H1 (cell line): ENCODE measurements around the gene MT1G. TPM values are rescaled to one million over a fixed set of nuclear protein-coding genes. Genes with fewer than 3 reads are reported as not detected.

ENCODE experiments used
- CTCF ChIA-PET: fragments of 300-600 bp; sonication (Branson Sonifier 250); formaldehyde crosslinking; loops from one replicate; lab custom pipeline; 2021; ENCODE audit not compliant: partially characterized antibody; lab: Charles Lee
- POLR2A ChIA-PET: fragments of 300-600 bp; sonication (Branson Sonifier 250); formaldehyde crosslinking; loops from one replicate; lab custom pipeline; 2021; ENCODE audit warnings: inconsistent platforms; ENCODE audit not compliant: partially characterized antibody; lab: Charles Lee
- DNase-seq, 2 experiments: peaks; one replicate each; pipeline versions ENCODE4 v3.0.0 to v3.0.0-alpha.2; 2010 to 2022; ENCODE audit warnings: low spot score in 2 of 2, low read depth in 1 of 2, mixed read lengths in 1 of 2
- FAIRE-seq: peaks from 2 replicates; lab custom pipeline; 2011; peaks lifted over from hg19 to GRCh38; lab: Jason Lieb, UNC
- H2AFZ ChIP-seq: 2 replicates; pipeline ENCODE4 v1.8.1; 2012; ENCODE audit warnings: low read length, inconsistent platforms
- H2AK5ac ChIP-seq: 2 replicates; pipeline ENCODE4 v1.6.1; 2013; ENCODE audit warnings: low read depth, low read length
- H2BK120ac ChIP-seq: replicated peaks from 2 replicates; pipeline ENCODE3; 2013; ENCODE audit warnings: low read depth, low read length, inconsistent platforms
- H2BK12ac ChIP-seq: 2 replicates; pipeline ENCODE4 v1.6.1; 2013; ENCODE audit warnings: low read depth, low read length
- H2BK15ac ChIP-seq: 2 replicates; pipeline ENCODE4 v1.6.1; 2013; ENCODE audit warnings: low read length
- H2BK20ac ChIP-seq: 2 replicates; pipeline ENCODE4 v1.6.1; 2013; ENCODE audit warnings: low read length
- H2BK5ac ChIP-seq: 2 replicates; pipeline ENCODE4 v1.6.1; 2013; ENCODE audit warnings: low read depth, low read length
- H3K14ac ChIP-seq: 2 replicates; pipeline ENCODE4 v1.6.1; 2013; ENCODE audit warnings: inconsistent platforms; ENCODE audit not compliant: insufficient read length
- H3K18ac ChIP-seq: 2 replicates; pipeline ENCODE4 v1.6.1; 2013; ENCODE audit warnings: low read length; ENCODE audit errors: extremely low read depth
- H3K23ac ChIP-seq: 2 replicates; pipeline ENCODE4 v1.6.1; 2013; ENCODE audit warnings: inconsistent platforms; ENCODE audit not compliant: insufficient read length
- H3K23me2 ChIP-seq: 2 replicates; pipeline ENCODE4 v1.6.1; 2013; ENCODE audit warnings: low read depth, low read length
- H3K27ac ChIP-seq: 2 replicates; pipeline ENCODE4 v1.6.1; 2011; ENCODE audit warnings: low read depth, low read length, inconsistent platforms
- H3K27me3 ChIP-seq, 4 experiments: replicated peaks in 1 of 4; 1 replicate in 1 of 4; 2 replicates in 3 of 4; pipeline versions ENCODE4 v1.6.1 to v1.8.1; 2011 to 2013; ENCODE audit warnings: low read length in 3 of 4, mild to moderate bottlenecking in 3 of 4, inconsistent platforms in 2 of 4, mixed read lengths in 2 of 4, moderate library complexity in 1 of 4; ENCODE audit not compliant: control insufficient read depth in 3 of 4, insufficient read depth in 3 of 4; ENCODE audit errors: extremely low read depth in 1 of 4
- H3K36me3 ChIP-seq, 4 experiments: 2 replicates each; pipeline versions ENCODE4 v1.6.1 to v1.8.1; 2011 to 2013; ENCODE audit warnings: mild to moderate bottlenecking in 4 of 4, low read length in 3 of 4, moderate library complexity in 2 of 4, control low read depth in 1 of 4, inconsistent platforms in 1 of 4; ENCODE audit not compliant: insufficient read depth in 4 of 4, control insufficient read depth in 2 of 4
- H3K4ac ChIP-seq: replicated peaks from 2 replicates; pipeline ENCODE3; 2013; ENCODE audit warnings: low read length, low read depth, mixed read lengths, inconsistent platforms; ENCODE audit not compliant: insufficient read length
- H3K4me1 ChIP-seq, 4 experiments: replicated peaks in 1 of 4; 1 replicate in 1 of 4; 2 replicates in 3 of 4; pipeline versions ENCODE4 v1.6.1 to v1.8.1; 2011 to 2013; ENCODE audit warnings: low read length in 3 of 4, inconsistent platforms in 2 of 4, mixed read lengths in 1 of 4; ENCODE audit not compliant: insufficient read depth in 4 of 4, control insufficient read depth in 3 of 4
- H3K4me2 ChIP-seq, 2 experiments: 2 replicates each; pipeline versions ENCODE4 v1.6.1 to v1.8.1; 2011 to 2013; ENCODE audit warnings: low read depth in 2 of 2, low read length in 2 of 2, control low read depth in 1 of 2, inconsistent platforms in 1 of 2, mild to moderate bottlenecking in 1 of 2; ENCODE audit not compliant: insufficient read depth in 1 of 2
- H3K4me3 ChIP-seq, 4 experiments: fragments of 200-600, 300-600 bp in 1 of 4; sonication (generic), shearing (Covaris generic), sonication (Bioruptor Twin) in 1 of 4; 2 replicates each; pipeline versions ENCODE4 v1.5.1 to v1.8.1; 2011 to 2016; ENCODE audit warnings: low read length in 4 of 4, low read depth in 3 of 4, control low read depth in 2 of 4, inconsistent platforms in 2 of 4, mild to moderate bottlenecking in 2 of 4, mixed read lengths in 1 of 4, moderate library complexity in 1 of 4; ENCODE audit not compliant: insufficient read depth in 2 of 4; ENCODE audit errors: extremely low read depth in 1 of 4
- H3K56ac ChIP-seq: replicated peaks from 2 replicates; pipeline ENCODE3; 2013; ENCODE audit warnings: low read depth, mild to moderate bottlenecking, mixed read lengths, low read length, inconsistent platforms; ENCODE audit not compliant: insufficient read length
- H3K79me1 ChIP-seq: 2 replicates; pipeline ENCODE4 v1.6.1; 2013; ENCODE audit warnings: low read depth, low read length, control low read depth
- H3K79me2 ChIP-seq, 2 experiments: 2 replicates each; pipeline versions ENCODE4 v1.6.1 to v1.8.1; 2012 to 2013; ENCODE audit warnings: low read length in 2 of 2, mild to moderate bottlenecking in 2 of 2, inconsistent platforms in 1 of 2; ENCODE audit not compliant: insufficient read depth in 2 of 2, control insufficient read depth in 1 of 2
- H3K9ac ChIP-seq, 4 experiments: replicated peaks in 1 of 4; 1 replicate in 1 of 4; 2 replicates in 3 of 4; pipeline versions ENCODE4 v1.6.1 to v1.8.1; 2011 to 2013; ENCODE audit warnings: low read depth in 3 of 4, low read length in 3 of 4, control low read depth in 2 of 4, mild to moderate bottlenecking in 2 of 4, moderate library complexity in 2 of 4, inconsistent platforms in 1 of 4; ENCODE audit errors: extremely low read depth in 1 of 4
- H3K9me3 ChIP-seq, 2 experiments: 2 replicates each; pipeline versions ENCODE4 v1.6.1 to v1.8.1; 2012 to 2013; ENCODE audit warnings: mild to moderate bottlenecking in 2 of 2, moderate library complexity in 2 of 2, control low read depth in 1 of 2, inconsistent platforms in 1 of 2, low read depth in 1 of 2, low read length in 1 of 2, mixed read lengths in 1 of 2; ENCODE audit not compliant: insufficient read depth in 2 of 2
- H4K20me1 ChIP-seq, 2 experiments: replicated peaks in 1 of 2; 2 replicates each; pipeline versions ENCODE3 to v1.8.1; 2011 to 2013; ENCODE audit warnings: inconsistent platforms in 2 of 2, low read length in 2 of 2, mild to moderate bottlenecking in 1 of 2; ENCODE audit not compliant: insufficient read depth in 2 of 2, control insufficient read depth in 1 of 2
- H4K5ac ChIP-seq: 2 replicates; pipeline ENCODE4 v1.6.1; 2013; ENCODE audit warnings: low read length, low read depth, mixed read lengths, inconsistent platforms; ENCODE audit not compliant: insufficient read length
- H4K8ac ChIP-seq: 2 replicates; pipeline ENCODE4 v1.8.0; 2013; ENCODE audit warnings: mild to moderate bottlenecking, moderate library complexity, low read length, inconsistent platforms; ENCODE audit not compliant: insufficient read depth; ENCODE audit errors: extremely low read depth
- H4K91ac ChIP-seq: replicated peaks from 2 replicates; pipeline ENCODE3; 2013; ENCODE audit warnings: low read length, mixed read lengths, inconsistent platforms; ENCODE audit not compliant: insufficient read length
- CBX5 ChIP-seq: fragments of 300-800, 300-1000 bp; sonication (generic); IDR thresholded peaks from 2 replicates; pipeline ENCODE4 v1.7.1; 2016; ENCODE audit warnings: antibody characterized with exemption, low read length, low read depth
- CREB1 ChIP-seq: IDR thresholded peaks from 2 replicates; pipeline ENCODE4 v1.6.1; 2012; ENCODE audit warnings: inconsistent platforms
- HDAC2 ChIP-seq, 2 experiments: fragments of 300-600 bp in 1 of 2; sonication (generic) in 1 of 2; IDR thresholded peaks; 2 replicates each; pipeline ENCODE4 v1.6.1; 2011 to 2012; ENCODE audit warnings: low read depth in 2 of 2, low read length in 2 of 2, mild to moderate bottlenecking in 2 of 2, moderate library complexity in 2 of 2, borderline replicate concordance in 1 of 2, inconsistent platforms in 1 of 2
- HDAC6 ChIP-seq: IDR thresholded peaks from one replicate; pipeline ENCODE4 v1.7.1; 2012; ENCODE audit warnings: low read depth, mild to moderate bottlenecking, inconsistent platforms, low read length, moderate library complexity
- KDM4A ChIP-seq: IDR thresholded peaks from one replicate; pipeline ENCODE4 v1.7.1; 2012; ENCODE audit warnings: low read depth, mild to moderate bottlenecking, moderate library complexity, low read length, inconsistent platforms; ENCODE audit not compliant: severe bottlenecking
- RBBP5 ChIP-seq: IDR thresholded peaks from 2 replicates; pipeline ENCODE4 v1.7.1; 2012; ENCODE audit warnings: low read depth, mild to moderate bottlenecking, inconsistent platforms, low read length, moderate library complexity, borderline replicate concordance
- SUZ12 ChIP-seq: fragments of 200-600 bp; sonication (generic); IDR thresholded peaks from 2 replicates; pipeline ENCODE4 v1.6.1; 2012; ENCODE audit warnings: mild to moderate bottlenecking, inconsistent platforms, low read length, moderate library complexity, mixed read lengths
- TAF1 ChIP-seq: IDR thresholded peaks from 2 replicates; pipeline ENCODE4 v1.6.1; 2011; ENCODE audit warnings: mild to moderate bottlenecking, low read depth, low read length
- TBP ChIP-seq: IDR thresholded peaks from 2 replicates; pipeline ENCODE4 v1.6.1; 2011; ENCODE audit warnings: low read depth, low read length, improper control_type of control experiment
- TCF12 ChIP-seq: IDR thresholded peaks from 2 replicates; pipeline ENCODE4 v1.6.1; 2011; ENCODE audit warnings: low read depth, mild to moderate bottlenecking, low read length
- TEAD4 ChIP-seq: IDR thresholded peaks from 2 replicates; pipeline ENCODE4 v1.6.1; 2012; ENCODE audit warnings: low read depth, low read length, inconsistent platforms, mixed read lengths
- WGBS, 2 experiments: shearing (Covaris generic) in 1 of 2; methylation state at CpG; one replicate each; pipeline versions ENCODE4 v1.1.6 to v1.1.7; 2013 to 2015; ENCODE audit warnings: low lambda C conversion rate in 2 of 2, mixed read lengths in 2 of 2, inconsistent platforms in 1 of 2, low coverage in 1 of 2, missing lambda C conversion rate in 1 of 2; ENCODE audit not compliant: insufficient replicate concordance in 2 of 2, insufficient coverage in 1 of 2, insufficient read length in 1 of 2; ENCODE audit errors: extremely low coverage in 1 of 2, missing lambda C conversion rate in 1 of 2; 5-methylcytosine and 5-hydroxymethylcytosine counted together
- polyA plus RNA-seq, 7 experiments: library from polyadenylated mRNA; depleted of rRNA in 3 of 7; stranded (reverse) in 5 of 7; unstranded in 2 of 7; fragments of >200 nt in 5 of 7; fragments of 200-250 nt in 2 of 7; gene quantifications; 1 replicate in 5 of 7; 2 replicates in 1 of 7; 4 replicates in 1 of 7; pipeline versions ENCODE4 v1.2.1 to v1.2.3, GENCODE V29; 2011 to 2013; ENCODE audit warnings: missing spikeins in 2 of 7, mixed read lengths in 2 of 7
- total RNA-seq: library from RNA; stranded (reverse); fragmentation: NEBNext Ultra II Directional; extraction: Animal tissue kit (Norgen Biotek cat#: 25700); gene quantifications from 2 replicates; pipeline ENCODE4 v1.2.1, GENCODE V29; 2021

MT1G gene
- total and polyA plus RNA-seq, 2 of the 8 experiments (the other 6 are each of a cell fraction or from before 2014, with no cell fraction given): 17.7 to 515 TPM

DNA sequence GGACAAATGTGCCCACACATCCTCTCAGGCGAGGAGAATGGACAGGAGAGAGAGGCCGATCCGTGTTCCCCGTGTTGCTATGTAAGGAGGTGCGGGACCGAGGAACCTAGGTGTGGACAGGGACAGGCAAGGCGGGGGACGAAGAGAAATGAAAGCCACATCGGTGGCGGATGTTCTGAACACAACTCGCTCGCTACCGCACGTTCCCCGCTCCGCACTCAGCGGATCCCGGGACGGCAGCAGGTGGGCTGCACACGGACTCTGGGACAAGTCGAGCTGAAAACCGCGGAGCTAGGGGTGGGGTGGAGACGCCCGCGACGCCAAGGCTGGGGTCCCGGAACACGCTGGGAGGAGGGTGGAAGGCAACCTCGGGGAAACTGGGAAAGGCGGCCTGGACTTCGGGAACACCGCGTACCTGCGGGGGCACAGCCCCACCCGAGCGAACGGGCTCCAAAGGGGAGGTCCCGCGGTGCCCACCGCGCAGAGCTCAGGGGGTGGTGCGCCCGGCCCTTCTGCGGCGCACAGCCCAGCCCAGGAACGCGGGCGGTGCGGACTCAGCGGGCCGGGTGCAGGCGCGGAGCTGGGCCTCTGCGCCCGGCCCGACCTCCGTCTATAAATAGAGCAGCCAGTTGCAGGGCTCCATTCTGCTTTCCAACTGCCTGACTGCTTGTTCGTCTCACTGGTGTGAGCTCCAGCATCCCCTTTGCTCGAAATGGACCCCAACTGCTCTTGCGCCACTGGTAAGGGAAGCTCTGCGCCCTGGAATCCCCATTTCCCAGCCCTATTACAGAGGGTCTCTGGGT, 42.5 kb downstream of the MT1G start, which contains the start of gene MT1E:
Gene MT1E, plus strand, starts transcription at position 642 of the 803 bp plus-strand sequence. Its CDS starts 71 bp downstream, at position 713.
- Histone ChIP-seq H2BK20ac (no peak within 1 kb of the TSS), H3K18ac (peak within 1 kb of the TSS; percentile 66), H2BK120ac (no peak within 1 kb of the TSS), H4K20me1 (peaks cover 0 to 15% of the 10 kb centered on the region in 2 experiments), H3K4me3 (peak within 1 kb of the TSS; percentile 26 to 61 (median 46)), H3K23me2 (peaks cover 5% of the 10 kb centered on the region; the same call in 1 of the 2 replicates), H2AK5ac (0 out of 2 replicates have a peak within 1 kb of the TSS, but pooled peaks have one; percentile 72), H4K8ac (peak within 1 kb of the TSS; percentile 75), H3K27ac (no peak within 1 kb of the TSS), H3K36me3 (no peaks in the 10 kb centered on the region), H3K79me1 (no peaks in the 10 kb centered on the region), H3K79me2 (no peaks in the 10 kb centered on the region), H4K5ac (no peak within 1 kb of the TSS), H3K4me1 (peaks cover 0 to 17% (median 14%) of the 10 kb centered on the region in 4 experiments; a peak in 6 of 7 replicates), H2BK15ac (peak within 1 kb of the TSS; percentile 40; the same call in 1 of the 2 replicates), H2BK12ac (peak within 1 kb of the TSS; percentile 87; the same call in 1 of the 2 replicates), H2BK5ac (no peak within 1 kb of the TSS; the same call in 1 of the 2 replicates), H3K27me3 (peaks cover 53 to 86% (median 82%) of the 10 kb centered on the region in 4 experiments), H2AFZ (peak within 1 kb of the TSS; percentile 69; the same call in 1 of the 2 replicates), H3K4me2 (peak within 1 kb of the TSS; percentile 90 to 94), H3K23ac (no peak within 1 kb of the TSS), H3K4ac (no peak within 1 kb of the TSS), H3K14ac (no peak within 1 kb of the TSS), H3K9ac (no peak within 1 kb of the TSS), H3K56ac (no peak within 1 kb of the TSS), H3K9me3 (no peaks in the 10 kb centered on the region), H4K91ac (no peak within 1 kb of the TSS)
- DNase-seq (peak in 1 of 2 experiments; percentile 66), FAIRE-seq (no peak)
- ChIA-PET POLR2A (interaction anchor here (0.8 to 4.7 kb wide), 26 partner anchors 9 to 306 kb away, joined by 3 to 66 read pairs (median 6); partner anchors contain the start of genes HERPUD1, MT1A, MT1F and MT1G), CTCF (interaction anchor here (0.7 to 3.0 kb wide), 14 partner anchors 9 to 111 kb away, joined by 3 to 12 read pairs (median 5); partner anchors contain the start of genes MT1A and MT1H)
- 2% methylated on average over 62 of the region's 62 CpGs; no CpG with 5 or more reads in 1 of the 2 experiments for WGBS, 2 experiments
- TF ChIP-seq TAF1: 0 out of 2 replicates have a peak, but pooled peaks have one; percentile 41
- TF ChIP-seq TCF12: 0 out of 2 replicates have a peak, but pooled peaks have one; percentile 22
- 0 out of 2 replicates have a peak, but pooled peaks have one; percentile 64 for TF ChIP-seq RBBP5
- TF ChIP-seq CREB1: 0 out of 2 replicates have a peak, but pooled peaks have one; percentile 11
- no peak for TF ChIP-seq HDAC6
- TF ChIP-seq SUZ12: peak; percentile 96
- no peak for TF ChIP-seq HDAC2 (IDR thresholded peaks at IDR 0.05; ENCODE audit: borderline replicate concordance in 1 of 2, low read depth in 2 of 2, low read length in 2 of 2)
- TF ChIP-seq CBX5: no peak
- TF ChIP-seq KDM4A: peak; percentile 65
- no peak for TF ChIP-seq TEAD4
- TF ChIP-seq TBP: peak; percentile 87; the same call in 1 of the 2 replicates
